GM18861 (cell line): ENCODE results near the gene NNAT.
"Not testable (repeated sequence)": the region's sequence is repeated elsewhere in the genome, so short reads cannot be mapped to it uniquely, and the experiment has no call there.

ENCODE experiments used
- ATAC-seq: cut with Tn5 transposase; IDR thresholded peaks from one replicate; pipeline ENCODE4 v1.9.1; 2021; ENCODE audit not compliant: unreplicated experiment

Gene NNAT

DNA sequence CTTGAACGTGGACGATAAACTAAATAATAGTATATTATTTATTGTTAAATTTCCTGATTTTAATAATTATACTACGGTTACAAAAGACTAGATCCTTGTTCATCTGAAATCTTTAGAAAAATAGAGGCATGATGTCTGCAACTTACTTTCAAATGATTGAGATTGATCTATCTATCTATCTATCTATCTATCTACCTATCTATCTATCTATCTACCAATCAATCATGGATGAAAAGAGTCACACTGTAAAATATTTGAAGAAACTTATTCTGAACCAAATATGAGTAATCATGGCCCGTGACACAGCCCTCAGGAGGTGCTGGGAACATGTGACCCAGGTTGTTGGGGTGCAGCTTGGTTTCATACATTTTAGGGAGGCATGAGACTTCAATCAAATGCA, 18.4 kb downstream of the NNAT start:
- no peak for ATAC-seq

GRCh38 chr20:37540001-37540400, 19.0 kb downstream of the NNAT start:
- ATAC-seq = no peak

DNA sequence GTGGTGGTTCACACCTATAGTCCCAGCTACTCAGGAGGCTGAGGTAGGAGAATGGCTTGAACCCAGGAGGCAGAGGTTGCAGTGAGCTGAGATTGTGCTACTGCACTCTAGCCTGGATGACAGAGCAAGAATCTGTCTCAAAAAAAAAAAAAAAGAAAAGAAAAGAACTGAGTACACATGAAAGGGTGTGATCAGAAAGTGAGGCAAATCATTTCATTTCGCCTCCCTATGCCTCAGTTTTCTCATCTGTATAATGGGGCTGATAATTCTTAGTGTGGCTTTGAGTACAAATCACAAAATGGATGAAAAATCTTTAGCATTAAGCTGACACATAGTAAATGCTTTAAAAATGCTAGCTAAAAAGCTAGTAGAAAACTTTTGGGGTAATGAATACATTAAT, 19.8 kb downstream of the NNAT start:
- not testable (repeated sequence) for ATAC-seq

GRCh38 chr20:37541326-37541725, 20.3 kb downstream of the NNAT start:
- ATAC-seq = no peak

DNA sequence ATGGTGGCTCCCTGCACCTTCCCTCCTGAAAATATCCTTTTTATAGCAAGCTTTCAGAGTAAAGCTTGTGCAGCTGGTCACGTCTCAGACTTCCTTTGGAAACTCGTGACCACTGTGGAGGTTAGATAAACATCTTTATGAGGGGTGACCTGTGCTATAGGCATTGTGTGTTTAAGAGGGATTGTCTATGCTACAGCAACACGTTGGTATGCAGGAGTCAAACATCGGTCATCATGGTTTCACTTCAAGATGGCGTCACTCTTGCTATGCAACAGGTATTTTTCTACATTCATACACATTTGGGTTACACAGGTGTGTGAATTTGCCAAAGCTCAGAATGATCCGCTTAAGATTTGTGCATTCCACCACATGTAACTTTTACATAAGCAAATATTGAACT, 21.2 kb downstream of the NNAT start:
- ATAC-seq = no peak

DNA sequence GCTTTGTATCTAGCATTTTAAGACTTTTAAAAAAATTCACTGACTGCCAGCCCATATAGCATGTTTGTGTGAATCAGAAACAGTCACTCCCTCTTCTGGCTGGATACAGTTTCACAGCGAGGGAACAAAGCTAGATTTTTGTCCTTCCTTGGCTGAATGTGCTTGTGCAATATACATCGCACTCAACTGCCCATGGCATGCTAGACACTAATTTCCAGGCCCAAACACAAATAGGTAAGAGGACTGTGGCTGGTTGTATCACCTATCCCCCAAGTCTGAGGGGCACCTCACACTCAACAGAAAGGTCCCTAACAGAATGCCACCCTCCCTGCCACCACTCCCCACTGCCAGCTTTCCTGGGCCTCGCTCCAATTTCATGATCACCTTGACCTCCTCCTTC, 22.8 kb downstream of the NNAT start:
- no peak for ATAC-seq

GRCh38 chr20:37544386-37544785, 23.3 kb downstream of the NNAT start:
- ATAC-seq = no peak

DNA sequence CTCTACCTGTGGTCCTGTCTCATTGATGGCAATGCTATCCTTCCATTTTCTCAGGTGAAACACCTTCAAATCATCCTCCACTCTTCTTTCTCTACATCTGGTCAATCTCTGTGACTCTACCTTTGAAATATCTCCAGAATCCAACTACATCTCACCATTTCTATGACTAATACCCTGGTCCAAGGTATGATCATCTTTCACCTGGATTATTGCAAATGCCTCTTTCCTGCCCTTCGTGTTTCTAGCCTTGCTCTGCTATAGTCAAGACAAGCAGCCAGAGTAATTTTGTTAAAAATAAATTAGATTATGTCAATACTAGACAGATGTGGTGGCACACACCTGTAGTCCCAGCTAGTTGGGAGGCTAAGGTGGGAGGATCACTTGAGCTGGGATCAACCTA, 24.5 kb downstream of the NNAT start:
- ATAC-seq = no peak

DNA sequence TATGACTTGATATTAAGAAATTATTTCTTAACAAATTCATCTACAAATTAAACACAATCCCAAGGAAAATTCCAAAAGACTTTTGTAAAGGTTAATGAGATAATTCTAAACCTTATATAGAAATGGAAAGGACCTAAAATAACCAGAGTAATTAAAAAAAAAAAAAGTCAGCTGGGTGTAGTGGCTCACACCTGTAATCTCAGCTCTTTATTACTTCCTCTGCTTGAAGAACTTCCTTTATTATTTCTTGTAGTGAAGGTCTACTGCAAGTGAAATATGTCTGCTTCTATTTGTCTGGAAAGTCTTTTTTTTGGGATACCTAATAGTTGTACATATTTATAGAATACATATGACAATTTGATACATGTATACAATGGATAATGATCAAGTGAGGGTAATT, 26.9 kb downstream of the NNAT start:
- ATAC-seq = no peak

DNA sequence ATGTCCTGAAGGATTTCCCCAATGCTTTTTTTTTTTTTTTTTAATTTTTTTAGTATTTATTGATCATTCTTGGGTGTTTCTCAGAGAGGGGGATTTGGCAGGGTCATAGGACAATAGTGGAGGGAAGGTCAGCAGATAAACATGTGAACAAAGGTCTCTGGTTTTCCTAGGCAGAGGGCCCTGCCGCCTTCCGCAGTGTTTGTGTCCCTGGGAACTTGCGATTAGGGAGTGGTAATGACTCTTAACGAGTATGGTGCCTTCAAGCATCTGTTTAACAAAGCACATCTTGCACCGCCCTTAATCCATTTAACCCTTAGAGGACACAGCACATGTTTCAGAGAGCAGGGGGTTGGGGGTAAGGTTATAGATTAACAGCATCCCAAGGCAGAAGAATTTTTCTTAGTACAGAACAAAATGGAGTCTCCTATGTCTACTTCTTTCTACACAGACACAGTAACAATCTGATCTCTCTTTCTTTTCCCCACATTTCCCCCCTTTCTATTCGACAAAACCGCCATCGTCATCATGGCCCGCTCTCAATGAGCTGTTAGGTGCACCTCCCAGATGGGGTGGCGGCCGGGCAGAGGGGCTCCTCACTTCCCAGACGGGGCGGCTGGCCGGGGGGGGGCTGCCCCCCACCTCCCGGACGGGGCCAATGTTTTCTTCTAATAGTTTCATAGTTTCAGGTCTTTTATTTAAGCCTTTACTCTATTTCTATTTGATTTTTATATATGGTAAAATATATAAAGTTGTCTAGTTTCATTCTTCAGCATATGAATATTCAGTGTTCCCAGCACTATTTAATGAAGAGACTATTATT, 29.3 kb downstream of the NNAT start:
- ATAC-seq = not testable (repeated sequence)

DNA sequence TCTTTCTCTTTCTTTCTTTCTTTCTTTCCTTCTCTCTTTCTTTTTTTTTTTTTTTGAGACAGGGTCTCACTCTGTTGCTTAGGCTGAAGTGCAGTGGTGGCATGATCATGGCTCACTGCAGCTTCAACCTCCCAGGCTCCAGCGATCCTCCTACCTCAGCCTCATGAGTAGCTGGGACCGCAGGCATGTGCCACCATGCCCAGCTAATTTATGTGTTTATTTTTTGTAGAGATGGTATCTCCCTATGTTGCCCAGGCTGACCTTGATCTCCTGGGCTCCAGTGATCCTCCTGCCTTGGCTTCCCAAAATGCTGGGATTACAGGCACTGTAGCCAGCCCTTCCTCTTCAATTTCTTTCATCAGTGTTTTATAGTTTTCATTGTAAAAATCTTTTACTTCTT, 30.6 kb downstream of the NNAT start:
- not testable (repeated sequence) for ATAC-seq

GRCh38 chr20:37552415-37552814, 31.4 kb downstream of the NNAT start:
- no peak for ATAC-seq

- not testable (repeated sequence) for ATAC-seq
Observed at GRCh38 chr20:37554721-37555298, 33.8 kb downstream of the NNAT start.

DNA sequence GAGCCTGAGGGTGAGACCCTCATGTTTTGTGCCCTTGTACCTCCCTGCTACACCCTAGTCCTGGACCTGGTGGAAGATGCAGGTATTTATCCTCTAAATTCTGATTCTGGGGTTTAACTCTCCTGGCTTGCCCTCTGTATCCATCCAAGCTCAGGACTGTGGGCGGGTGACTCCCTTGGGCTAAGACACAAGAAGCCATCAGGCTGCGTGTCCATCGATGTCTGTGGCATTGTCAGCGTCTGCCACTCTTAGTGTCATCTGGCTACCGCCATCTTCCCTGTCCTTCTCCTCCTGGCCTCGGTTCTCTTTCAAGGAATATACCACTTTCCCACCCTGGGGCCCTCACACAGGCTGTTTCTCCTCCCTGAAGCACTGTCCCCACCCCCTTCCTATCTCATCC, 35.5 kb downstream of the NNAT start:
- ATAC-seq = no peak

- ATAC-seq = no peak
Observed at GRCh38 chr20:37558306-37558705, 37.3 kb downstream of the NNAT start.

DNA sequence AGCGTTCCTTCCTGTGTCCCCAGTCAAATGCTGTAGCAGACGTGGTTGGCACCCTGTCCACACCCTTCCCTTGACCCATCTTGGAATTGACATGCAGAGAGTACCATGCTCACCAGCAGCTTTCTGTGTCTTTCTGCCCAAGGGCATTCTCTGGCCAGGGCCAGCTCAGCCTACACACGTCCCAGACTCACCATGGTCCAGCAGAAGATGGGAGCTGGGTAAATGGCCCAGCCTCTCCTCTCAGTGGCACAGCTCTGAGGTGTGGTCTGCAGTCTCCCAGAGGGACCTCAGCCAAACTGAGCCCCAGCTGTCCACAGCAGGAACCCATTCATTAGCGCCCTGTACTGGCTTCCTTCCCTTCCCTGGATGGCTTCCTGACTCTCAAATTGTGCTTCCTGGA, 37.7 kb downstream of the NNAT start:
- ATAC-seq = no peak

GRCh38 chr20:37559312-37560027, 38.4 kb downstream of the NNAT start:
- ATAC-seq = no peak

DNA sequence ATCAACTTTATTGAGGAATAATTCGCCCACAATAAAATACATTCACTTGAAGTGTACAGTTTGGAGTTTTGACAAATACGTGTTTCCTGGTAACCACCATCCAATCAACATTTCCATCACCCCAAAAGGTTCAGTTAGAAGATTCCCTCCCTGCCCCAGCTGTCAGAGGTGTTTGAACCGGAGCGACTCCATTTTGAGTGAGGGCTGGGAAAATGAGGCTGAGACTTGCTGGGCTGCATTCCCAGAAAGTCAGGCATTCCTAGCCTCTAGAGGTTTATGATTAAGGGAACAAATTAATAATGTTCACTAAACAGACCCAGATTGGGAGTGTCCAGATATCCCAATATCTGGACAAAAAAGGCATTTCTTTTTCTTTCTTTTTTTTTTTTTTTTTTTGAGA, 39.6 kb downstream of the NNAT start:
- no peak for ATAC-seq

- no peak for ATAC-seq
Observed at GRCh38 chr20:37562695-37563480, 41.8 kb downstream of the NNAT start.

GRCh38 chr20:37564016-37564387, 43.0 kb downstream of the NNAT start:
- ATAC-seq = no peak

- no peak for ATAC-seq
Observed at GRCh38 chr20:37564388-37565133, 43.5 kb downstream of the NNAT start.
